GM10847 (cell line): ENCODE measurements around the gene TSPAN14.

Experiments used
- POLR2A ChIP-seq: IDR thresholded peaks from 2 replicates; pipeline ENCODE4 v1.6.1; 2011; ENCODE audit not compliant: insufficient read length; ENCODE audit errors: extremely low read depth

Gene TSPAN14

DNA sequence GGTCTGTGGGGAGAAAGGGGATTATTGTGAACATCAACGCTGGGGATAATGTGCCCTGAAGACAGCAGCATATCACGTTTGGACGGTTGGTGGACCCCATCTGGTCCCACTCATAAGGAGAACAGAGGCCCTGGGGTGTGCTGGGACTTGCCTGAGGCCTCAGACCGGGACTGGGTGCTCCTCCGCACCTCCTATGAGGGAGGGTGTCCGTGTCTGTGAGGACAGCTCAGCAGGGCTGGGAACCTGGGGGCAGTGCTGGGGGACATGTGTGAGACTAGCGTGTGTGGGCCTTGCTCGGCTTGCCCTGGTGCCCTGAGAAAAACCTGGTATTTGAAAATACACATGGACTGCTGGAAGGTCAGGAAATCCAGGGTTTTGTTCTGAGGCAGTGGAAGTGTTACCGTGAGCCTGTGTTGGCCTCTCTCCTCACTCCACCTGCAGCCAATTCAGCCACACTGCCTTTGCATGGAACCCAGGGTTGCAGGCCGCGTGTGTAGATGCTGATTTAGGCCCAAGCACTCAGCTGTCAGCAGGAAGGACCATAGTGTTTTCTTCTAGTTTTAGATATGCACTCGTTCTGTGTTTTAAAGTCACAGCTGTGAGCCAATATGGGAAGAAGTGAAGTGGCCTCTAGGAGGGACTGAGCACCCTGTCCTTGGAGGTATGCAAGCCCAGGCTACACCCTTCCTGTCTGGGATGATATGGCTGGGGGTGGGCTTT lies 70.2 kb downstream of the TSPAN14 start:
- no peak for TF ChIP-seq POLR2A

- TF ChIP-seq POLR2A = no peak
Measured at GRCh38 chr10:80526218-80526617, 72.1 kb downstream of the TSPAN14 start.

DNA sequence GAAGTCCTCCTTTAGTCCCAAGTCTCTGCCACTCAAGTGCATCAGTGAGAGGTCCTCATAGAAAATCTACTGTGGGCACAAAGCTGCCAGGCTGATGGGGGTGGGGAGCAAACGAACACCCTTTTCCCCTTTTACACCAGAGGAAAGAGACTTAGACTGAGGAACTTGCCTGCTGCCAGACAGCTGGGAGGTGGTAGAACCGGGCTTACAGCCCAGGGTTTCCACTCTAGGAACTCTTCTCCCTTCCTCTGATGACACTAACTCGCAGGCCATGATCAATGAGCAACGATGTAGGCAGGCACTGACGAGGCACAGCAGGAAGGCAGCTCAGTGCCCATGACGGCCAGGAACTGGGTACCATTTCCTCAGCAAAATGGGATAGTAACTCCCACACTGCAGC lies 72.6 kb downstream of the TSPAN14 start:
- no peak for TF ChIP-seq POLR2A

DNA sequence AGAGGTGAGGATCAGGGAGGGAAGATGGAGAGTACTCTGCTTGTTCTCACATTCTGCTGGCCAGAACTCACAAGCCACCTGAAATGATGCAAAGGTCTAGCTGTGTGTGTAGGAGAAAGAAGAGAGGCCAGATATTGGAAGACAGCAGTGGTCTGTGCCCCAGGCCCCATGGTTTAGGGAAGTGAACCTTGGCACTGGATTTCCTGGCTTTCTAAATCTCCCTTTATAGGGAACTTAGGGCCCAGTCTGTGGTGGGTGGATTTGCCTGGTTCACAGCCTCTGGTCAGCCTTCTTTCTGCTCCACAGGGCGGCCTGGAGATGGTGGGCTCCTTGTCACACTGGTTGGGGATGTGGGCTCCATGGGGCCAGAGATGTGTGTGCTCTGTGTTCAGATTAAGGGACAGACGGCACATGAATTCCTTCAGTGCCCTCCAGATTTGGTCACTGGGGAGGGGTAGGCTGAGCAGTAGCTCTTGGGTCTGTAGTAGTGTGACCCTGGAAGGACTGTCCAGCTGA lies 74.1 kb downstream of the TSPAN14 start:
- no peak for TF ChIP-seq POLR2A

DNA sequence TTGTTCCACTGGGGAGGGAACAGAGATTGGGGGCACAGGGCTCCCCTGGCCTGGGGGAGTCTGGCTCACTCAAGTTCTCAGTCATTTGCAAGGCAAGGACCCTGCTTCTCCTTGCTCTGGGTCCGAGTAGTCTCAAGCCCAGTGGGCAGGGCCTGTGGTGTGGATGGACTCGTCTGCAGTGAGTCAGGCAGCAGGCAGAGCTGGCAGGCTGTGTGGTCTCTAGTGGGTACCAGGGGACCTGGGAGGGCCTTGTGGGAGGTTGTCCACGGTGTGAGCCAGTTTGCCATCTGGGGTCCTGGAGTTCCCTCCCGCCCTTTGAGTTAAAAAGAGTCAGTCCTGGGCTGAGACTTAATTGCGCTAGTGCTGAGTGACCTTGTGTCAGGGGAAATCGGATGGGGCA lies 74.8 kb downstream of the TSPAN14 start:
- TF ChIP-seq POLR2A = no peak

DNA sequence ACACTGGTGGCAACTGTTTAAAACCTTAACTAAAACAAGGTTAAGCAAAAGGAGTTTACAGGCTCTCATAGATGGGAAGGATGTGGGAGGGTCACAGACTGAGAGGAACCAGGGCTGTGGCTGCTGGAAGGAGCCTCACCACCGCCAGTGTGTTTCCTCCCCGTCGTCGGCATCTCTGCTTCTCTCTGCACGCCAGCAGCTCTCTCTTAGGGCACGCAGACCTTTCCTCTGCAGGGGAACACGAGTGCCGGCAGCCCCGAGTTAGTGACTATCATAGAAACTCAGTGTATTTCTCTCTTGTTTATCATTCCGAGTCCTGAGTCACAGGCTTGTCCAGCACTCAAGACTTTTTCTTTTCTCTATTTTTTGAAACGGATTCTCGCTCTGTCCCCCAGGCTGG lies 75.5 kb downstream of the TSPAN14 start:
- no peak for TF ChIP-seq POLR2A

DNA sequence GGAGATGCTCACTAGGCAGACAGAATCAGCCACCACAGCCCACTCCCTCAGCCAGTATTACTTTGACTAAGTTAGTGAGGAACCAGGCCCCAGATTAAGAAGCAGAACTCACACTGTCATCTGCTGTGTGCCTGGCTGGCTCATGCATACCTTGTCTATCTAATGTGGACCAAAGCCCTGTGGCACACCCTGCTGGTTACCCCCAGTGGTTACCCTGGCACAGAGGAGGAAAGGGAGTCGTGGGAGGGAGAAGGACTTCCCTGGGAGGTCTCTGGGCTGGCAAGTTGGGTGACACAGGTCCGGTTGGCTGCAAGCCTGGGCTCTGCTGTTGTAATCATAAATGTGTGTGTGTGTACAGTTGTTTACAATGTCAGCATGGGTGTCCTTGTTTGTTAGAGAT lies 76.1 kb downstream of the TSPAN14 start:
- TF ChIP-seq POLR2A = no peak

GRCh38 chr10:80530816-80531215 lies 76.7 kb downstream of the TSPAN14 start:
- no peak for TF ChIP-seq POLR2A

GRCh38 chr10:80532571-80532970 lies 78.5 kb downstream of the TSPAN14 start:
- TF ChIP-seq POLR2A = no peak

- TF ChIP-seq POLR2A = peak; percentile 42
Measured at GRCh38 chr10:80535671-80536360, 81.7 kb downstream of the TSPAN14 start.

DNA sequence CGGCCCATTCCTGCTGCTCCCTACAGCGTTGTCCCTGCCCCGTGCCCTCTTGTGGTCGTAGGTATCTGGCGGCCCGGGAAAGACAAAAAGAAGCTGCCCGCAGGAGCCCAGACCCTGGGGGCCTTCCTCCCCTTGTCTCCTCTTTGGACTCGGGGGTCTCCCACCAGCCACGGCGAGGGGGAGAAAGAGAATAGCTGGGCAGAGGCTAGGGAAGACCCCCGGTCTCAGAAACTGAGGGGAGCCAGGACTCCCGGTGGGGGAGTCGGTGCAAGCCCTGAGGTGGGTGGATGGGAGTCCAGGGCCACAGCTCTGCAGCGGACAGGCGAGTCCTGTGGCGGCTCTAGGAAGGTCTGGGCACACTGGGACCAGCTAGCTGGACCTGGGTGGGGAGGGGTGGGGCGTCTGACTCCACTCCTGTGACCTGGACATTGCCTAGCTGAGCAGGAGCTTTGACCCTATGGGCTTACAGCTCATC lies 82.3 kb downstream of the TSPAN14 start:
- no peak for TF ChIP-seq POLR2A

GRCh38 chr10:80537086-80537735 lies 83.1 kb downstream of the TSPAN14 start:
- TF ChIP-seq POLR2A = no peak

DNA sequence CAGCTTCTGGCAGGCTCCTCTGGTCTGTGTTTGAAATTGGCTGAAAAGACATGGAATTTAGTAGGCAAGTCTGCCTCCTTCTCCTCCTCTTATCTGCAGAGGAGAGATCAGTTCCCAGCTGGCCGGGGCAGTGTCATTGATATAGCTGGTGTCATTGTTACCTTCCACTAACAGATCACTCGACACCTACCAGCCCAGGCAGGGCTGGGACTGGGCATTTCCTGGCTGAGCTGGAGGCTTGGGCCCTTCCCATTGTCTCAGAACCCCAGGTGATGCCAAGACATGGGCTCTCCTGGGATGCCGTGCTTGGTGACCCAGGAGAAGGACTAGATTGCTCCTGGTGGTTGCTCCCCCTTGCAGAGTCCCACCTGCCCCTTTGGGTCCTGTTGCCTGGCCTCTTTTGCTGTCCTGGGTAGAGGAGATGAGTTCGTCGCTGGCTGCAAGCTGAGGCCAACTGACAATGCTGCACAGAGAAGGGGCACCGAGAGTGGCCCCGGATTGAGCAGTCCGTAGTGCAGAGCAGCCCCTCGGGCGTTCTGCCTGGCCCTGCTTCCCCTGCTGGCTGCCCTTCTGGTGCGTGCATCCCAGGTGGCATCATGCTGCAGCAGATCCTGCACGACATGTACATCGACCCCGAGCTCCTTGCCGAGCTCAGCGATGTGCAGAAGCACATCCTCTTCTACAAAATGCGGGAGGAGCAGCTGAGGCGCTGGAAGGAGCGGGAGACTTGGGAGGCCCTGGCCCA lies 83.8 kb downstream of the TSPAN14 start, which contains the start of gene SH2D4B:
Gene SH2D4B, plus strand, starts transcription at position 167 of the 745 bp plus-strand sequence. Its CDS starts 430 bp downstream, at position 597.
- no peak for TF ChIP-seq POLR2A

DNA sequence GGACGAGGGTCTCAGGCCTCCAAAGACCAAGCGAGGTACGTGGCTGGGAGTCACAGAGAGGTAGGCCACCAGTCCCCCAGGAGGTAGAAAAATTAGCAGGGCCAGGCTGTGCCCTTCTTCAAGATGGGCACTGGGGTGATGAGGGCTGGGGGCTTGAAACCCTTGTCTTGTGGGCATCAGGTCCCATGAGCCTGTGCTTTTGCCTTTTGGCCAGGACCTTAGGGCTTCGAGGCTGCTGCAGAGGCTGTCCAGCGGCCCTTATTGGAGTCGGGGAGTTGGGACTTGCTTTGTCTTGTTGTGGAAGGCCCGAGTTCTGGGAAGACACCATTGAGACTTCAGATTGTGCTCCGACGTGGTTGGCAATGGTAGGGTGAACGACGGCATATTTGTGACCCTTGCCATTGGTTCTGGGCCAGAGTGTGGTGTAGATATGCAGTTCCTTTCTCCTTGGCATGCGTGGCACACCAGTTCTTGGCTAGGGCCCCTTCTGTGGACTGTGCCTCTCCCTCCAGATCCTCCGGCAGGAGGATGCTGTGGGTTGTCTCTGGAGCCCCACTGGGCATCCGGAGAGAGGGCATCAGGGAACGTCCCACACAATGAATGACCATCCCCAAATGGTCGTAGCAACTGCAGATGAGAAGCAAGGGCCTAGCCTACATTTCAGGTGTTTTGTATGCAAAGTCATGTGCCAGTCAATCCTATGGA lies 84.5 kb downstream of the TSPAN14 start:
- no peak for TF ChIP-seq POLR2A
